NCI-H187 treated with DMSO at 0.1 percent for 48 hours (cell line): ENCODE data around the gene ERP44.
"Not testable (repeated sequence)": the region's sequence is repeated elsewhere in the genome, so short reads cannot be mapped to it uniquely, and the experiment has no call there.

Experiments used
- DNase-seq: peaks from one replicate; lab custom pipeline; 2025; lab: John Stamatoyannopoulos, UW

ERP44 gene

GRCh38 chr9:100067990-100068389 is 30.8 kb downstream of the ERP44 start:
- DNase-seq: not testable (repeated sequence)

- DNase-seq: peak; percentile 37
These were observed 32.3 kb downstream of the ERP44 start for GRCh38 chr9:100066539-100066938.

- DNase-seq: no peak
These were observed 33.8 kb downstream of the ERP44 start for GRCh38 chr9:100064872-100065581.

GRCh38 chr9:100063185-100063584 is 35.6 kb downstream of the ERP44 start:
- no peak for DNase-seq

- not testable (repeated sequence) for DNase-seq
These were observed 36.1 kb downstream of the ERP44 start for GRCh38 chr9:100062683-100063082.

- DNase-seq: no peak
These were observed 39.9 kb downstream of the ERP44 start for GRCh38 chr9:100058699-100059579.

GRCh38 chr9:100057624-100058023 is 41.2 kb downstream of the ERP44 start:
- DNase-seq: no peak

- DNase-seq: no peak
These were observed 42.2 kb downstream of the ERP44 start for GRCh38 chr9:100056561-100056960.

GRCh38 chr9:100052375-100052774 is 46.4 kb downstream of the ERP44 start:
- DNase-seq: no peak

- DNase-seq: no peak
These were observed 49.2 kb downstream of the ERP44 start for GRCh38 chr9:100049551-100049950.

- DNase-seq: no peak
These were observed 60.3 kb downstream of the ERP44 start for GRCh38 chr9:100038472-100038871.

GRCh38 chr9:100033877-100034551 is 64.8 kb downstream of the ERP44 start:
- no peak for DNase-seq

GRCh38 chr9:100030548-100030947 is 68.3 kb downstream of the ERP44 start:
- DNase-seq: no peak

- DNase-seq: no peak
These were observed 69.5 kb downstream of the ERP44 start for GRCh38 chr9:100029251-100029650.

GRCh38 chr9:100028201-100028784 is 70.5 kb downstream of the ERP44 start:
- DNase-seq: no peak

- no peak for DNase-seq
These were observed 71.3 kb downstream of the ERP44 start for GRCh38 chr9:100027543-100027942.

GRCh38 chr9:100021931-100022330 is 76.9 kb downstream of the ERP44 start:
- no peak for DNase-seq

- no peak for DNase-seq
These were observed 78.5 kb downstream of the ERP44 start for GRCh38 chr9:100020121-100020795.

- no peak for DNase-seq
These were observed 79.3 kb downstream of the ERP44 start for GRCh38 chr9:100019541-100019940.

- DNase-seq: no peak
These were observed 84.0 kb downstream of the ERP44 start for GRCh38 chr9:100014846-100015245.

GRCh38 chr9:100013573-100013972 is 85.2 kb downstream of the ERP44 start:
- no peak for DNase-seq

- DNase-seq: no peak
These were observed 86.5 kb downstream of the ERP44 start for GRCh38 chr9:100012279-100012678.
